HepG2 (cell line): Measurements from ENCODE around the gene ZNF284. TPM values are rescaled to one million over a fixed set of nuclear protein-coding genes. Genes with fewer than 3 reads are reported as not detected.
A peak's percentile ranks its signal among the peaks of the same experiment; 100 is the strongest.

Experiments
- BCLAF1 ChIP-seq: fragments of 450-650 bp; IDR thresholded peaks from 2 replicates; pipeline ENCODE4 v1.6.1; 2017; ENCODE audit warnings: mild to moderate bottlenecking
- CC2D1A ChIP-seq: sonication (generic); formaldehyde crosslinking; IDR thresholded peaks from 2 replicates; pipeline ENCODE4 v1.8.1; 2023; ENCODE audit warnings: mild to moderate bottlenecking, missing genetic modification reagents
- CERS6 ChIP-seq: sonication (generic); formaldehyde crosslinking; IDR thresholded peaks from 2 replicates; pipeline ENCODE4 v1.5.0; 2020; ENCODE audit warnings: missing genetic modification reagents
- DNMT1 ChIP-seq: sonication (generic); formaldehyde crosslinking; IDR thresholded peaks from 2 replicates; pipeline ENCODE4 v1.5.1; 2020; ENCODE audit warnings: mild to moderate bottlenecking, missing genetic modification reagents
- FOXO4 ChIP-seq: sonication (generic); formaldehyde crosslinking; conservative IDR thresholded peaks from 2 replicates; pipeline ENCODE4 v1.8.1; 2023; ENCODE audit warnings: missing genetic modification reagents
- KLF15 ChIP-seq: sonication (generic); formaldehyde crosslinking; IDR thresholded peaks from 2 replicates; pipeline ENCODE4 v1.8.1; 2023; ENCODE audit warnings: borderline replicate concordance, mild to moderate bottlenecking, inconsistent platforms, missing genetic modification reagents, mixed read lengths
- MAFF ChIP-seq: IDR thresholded peaks from 2 replicates; pipeline ENCODE4 v1.6.1; 2011; ENCODE audit warnings: low read depth, low read length, improper control_type of control experiment
- RBFOX2 ChIP-seq: fragments of 200-400 bp; formaldehyde crosslinking; IDR thresholded peaks from 2 replicates; pipeline ENCODE4 v1.6.1; 2017; ENCODE audit warnings: low read depth, mild to moderate bottlenecking, low read length
- TIGD3 ChIP-seq: sonication (generic); formaldehyde crosslinking; IDR thresholded peaks from 2 replicates; pipeline ENCODE4 v1.5.1; 2020; ENCODE audit warnings: mild to moderate bottlenecking, missing genetic modification reagents, borderline replicate concordance
- ZBTB14 ChIP-seq: sonication (generic); formaldehyde crosslinking; IDR thresholded peaks from 2 replicates; pipeline ENCODE4 v1.4.0; 2020; ENCODE audit warnings: missing genetic modification reagents
- ZFYVE20 ChIP-seq: sonication (generic); formaldehyde crosslinking; IDR thresholded peaks from 2 replicates; pipeline ENCODE4 v1.8.0; 2023; ENCODE audit warnings: low read depth, mild to moderate bottlenecking, moderate library complexity, missing genetic modification reagents, borderline replicate concordance
- ZNF264 ChIP-seq: sonication (generic); formaldehyde crosslinking; IDR thresholded peaks from 2 replicates; pipeline ENCODE4 v1.4.0; 2020; ENCODE audit warnings: missing genetic modification reagents
- ZNF383 ChIP-seq: sonication (generic); formaldehyde crosslinking; IDR thresholded peaks from 2 replicates; pipeline ENCODE4 v1.4.0; 2020; ENCODE audit warnings: missing genetic modification reagents, mild to moderate bottlenecking, borderline replicate concordance
- ZNF430 ChIP-seq: sonication (generic); formaldehyde crosslinking; IDR thresholded peaks from 2 replicates; pipeline ENCODE4 v1.9.0; 2021; ENCODE audit warnings: mild to moderate bottlenecking, missing genetic modification reagents
- ZNF639 ChIP-seq: conservative IDR thresholded peaks from 2 replicates; pipeline ENCODE4 v1.6.1; 2018; ENCODE audit warnings: missing genetic modification reagents
- ZNF749 ChIP-seq: sonication (generic); formaldehyde crosslinking; IDR thresholded peaks from 2 replicates; pipeline ENCODE4 v1.8.0; 2022; ENCODE audit warnings: mild to moderate bottlenecking, missing genetic modification reagents, moderate library complexity, borderline replicate concordance
- ZNF781 ChIP-seq: sonication (generic); formaldehyde crosslinking; IDR thresholded peaks from 2 replicates; pipeline ENCODE4 v1.5.1; 2020; ENCODE audit warnings: borderline replicate concordance, mild to moderate bottlenecking, missing genetic modification reagents; ENCODE audit errors: not compliant biosample characterization
- polyA plus RNA-seq, 8 experiments: library from polyadenylated mRNA; depleted of rRNA in 3 of 8; stranded (reverse) in 7 of 8; unstranded in 1 of 8; fragments of >200 nt; fragmentation: Illumina TruSeq in 4 of 8; extraction: Trizol in 4 of 8; gene quantifications; 2 replicates each; pipeline versions ENCODE4 v1.2.1 to v1.2.3, GENCODE V29; 2011 to 2016; ENCODE audit warnings: low read depth in 4 of 8, missing spikeins in 1 of 8, mixed read lengths in 1 of 8; ENCODE audit not compliant: insufficient read depth in 1 of 8
- total RNA-seq, 5 experiments: library from RNA; depleted of rRNA; stranded (reverse); fragments of >200 nt; fragmentation: Illumina TruSeq; extraction: Trizol; gene quantifications; 2 replicates each; pipeline ENCODE4 v1.2.3, GENCODE V29; 2016; ENCODE audit warnings: low read depth in 1 of 5

Gene ZNF284
- total and polyA plus RNA-seq, 2 of the 13 experiments (the other 11 are each of a cell fraction or from before 2014, with no cell fraction given), result 1.2 to 2.3 TPM

GRCh38 chr19:44051650-44052402 is 20.1 kb upstream of the ZNF284 start, which contains the start of gene ZNF223 (continued):
- TF ChIP-seq ZNF749 (no peak), ZNF430 (CRISPR knock-in tag) (0 out of 2 replicates have a peak, but pooled peaks have one; percentile 6), TIGD3 (CRISPR knock-in tag) (no peak), ZNF781 (CRISPR knock-in tag) (no peak), BCLAF1 (no peak), KLF15 (CRISPR knock-in tag) (no peak), ZBTB14 (CRISPR knock-in tag) (no peak), ZNF383 (CRISPR knock-in tag) (no peak), FOXO4 (CRISPR knock-in tag) (no peak), ZFYVE20 (CRISPR knock-in tag) (no peak), ZNF264 (CRISPR knock-in tag) (no peak), CC2D1A (CRISPR knock-in tag) (no peak), RBFOX2 (0 out of 2 replicates have a peak, but pooled peaks have one; percentile 14), CERS6 (CRISPR knock-in tag) (no peak), DNMT1 (no peak), ZNF639 (CRISPR knock-in tag) (0 out of 2 replicates have a peak, but pooled peaks have one; percentile 19), MAFF (no peak)
